ENCODE data around the gene LGR4.

Gene LGR4

DNA sequence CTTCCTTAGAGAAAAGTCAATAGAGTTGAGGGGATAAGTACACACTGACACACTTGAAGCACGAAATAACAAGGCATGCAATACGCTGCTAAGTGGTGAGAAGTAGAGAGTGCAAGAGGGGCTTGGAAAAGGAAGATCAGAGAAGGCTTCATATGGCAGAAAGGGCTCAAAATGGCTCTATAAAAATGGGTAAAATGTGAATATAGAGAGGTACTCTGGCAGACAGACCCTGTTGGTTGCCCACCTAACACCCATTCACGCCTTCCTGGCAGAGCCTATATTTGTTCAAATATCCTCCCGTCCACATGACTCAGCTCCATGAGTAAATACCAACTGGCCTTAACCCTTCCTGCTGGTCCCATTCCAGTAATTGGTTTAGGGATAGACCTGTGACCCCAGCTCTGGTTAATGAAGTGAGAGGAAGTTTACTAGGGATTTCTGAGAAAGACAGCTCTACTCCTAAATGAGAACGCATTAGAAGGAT, 70.7 kb downstream of the LGR4 start:
- DNase-seq = no peak

DNA sequence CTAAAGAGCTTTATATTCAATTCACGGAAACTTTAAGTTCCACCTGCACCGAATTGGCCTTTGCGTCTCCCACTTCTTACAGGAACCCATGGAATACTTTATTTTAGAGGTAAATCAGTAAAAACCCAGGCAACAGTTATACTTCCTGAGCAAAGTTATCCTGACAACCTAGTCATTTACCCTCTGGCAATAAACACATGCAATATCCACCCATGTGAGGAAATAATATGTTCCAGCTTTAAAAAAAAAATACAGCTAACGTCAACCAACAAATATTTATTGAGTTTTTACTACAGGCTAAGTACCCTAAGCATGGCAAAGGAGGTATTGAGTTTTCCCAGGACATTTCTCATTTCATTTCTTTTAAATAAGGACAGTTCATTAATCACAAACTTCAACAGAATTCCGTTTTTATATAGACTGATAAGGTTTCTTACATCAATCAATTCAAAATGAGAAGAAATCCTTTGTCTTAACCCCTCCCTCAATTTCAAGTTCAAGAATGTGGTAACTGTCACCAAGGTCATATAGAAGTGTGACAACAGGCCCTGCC, 71.2 kb downstream of the LGR4 start:
- no peak for DNase-seq

DNA sequence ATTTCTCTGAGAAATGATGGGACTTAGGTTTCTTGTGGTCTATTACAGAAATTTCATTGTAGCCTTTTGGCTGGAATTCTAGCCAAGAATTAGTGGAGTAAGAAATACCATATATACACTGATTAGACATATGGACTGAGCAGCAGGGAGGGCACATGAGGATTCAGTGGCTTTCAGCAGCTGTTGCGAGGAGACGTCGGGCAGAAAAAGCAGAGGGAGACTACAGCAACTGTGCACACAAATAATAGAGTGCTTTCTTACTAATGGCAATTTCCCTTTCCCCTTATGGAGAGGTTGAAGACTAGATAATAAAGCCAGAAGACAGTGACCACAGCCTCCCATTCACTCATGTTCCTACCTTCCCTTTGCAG, 74.2 kb downstream of the LGR4 start:
- no peak for DNase-seq

DNA sequence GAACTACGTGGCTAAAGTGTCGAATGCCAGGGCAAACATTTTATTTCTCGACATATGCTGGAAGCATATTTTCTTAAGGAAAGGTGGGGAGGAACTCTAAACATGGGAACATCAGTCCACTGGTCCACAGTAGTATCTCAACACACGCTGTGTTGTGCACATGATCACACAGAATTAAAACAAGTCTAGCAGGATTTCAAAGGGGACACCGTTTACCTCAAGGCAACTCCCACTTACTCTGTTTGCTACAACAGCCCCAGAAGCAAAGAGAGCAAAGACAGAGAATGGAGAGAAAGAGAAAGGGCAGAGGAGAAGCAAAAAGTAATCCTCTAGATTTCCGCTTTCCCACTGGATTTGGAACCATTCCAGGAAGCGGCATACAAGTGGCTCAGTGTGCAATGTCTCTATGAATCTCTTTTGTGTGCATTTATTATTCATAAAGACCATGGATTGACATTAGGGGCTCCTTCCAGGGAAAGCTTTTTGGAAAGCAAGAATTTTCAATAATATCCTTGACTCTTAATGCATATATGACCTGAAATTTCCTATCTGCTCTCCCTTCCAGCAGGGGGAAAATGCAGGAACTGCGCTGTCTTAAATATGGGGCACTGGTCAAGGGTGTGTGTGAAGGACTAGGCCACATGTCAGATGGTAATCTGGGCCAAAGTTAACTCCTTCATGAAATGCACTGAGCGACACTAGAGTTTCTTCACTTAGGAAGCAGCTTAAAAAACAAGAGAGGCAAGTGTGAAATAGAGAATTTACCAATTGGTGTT, 74.8 kb downstream of the LGR4 start:
- no peak for DNase-seq

DNA sequence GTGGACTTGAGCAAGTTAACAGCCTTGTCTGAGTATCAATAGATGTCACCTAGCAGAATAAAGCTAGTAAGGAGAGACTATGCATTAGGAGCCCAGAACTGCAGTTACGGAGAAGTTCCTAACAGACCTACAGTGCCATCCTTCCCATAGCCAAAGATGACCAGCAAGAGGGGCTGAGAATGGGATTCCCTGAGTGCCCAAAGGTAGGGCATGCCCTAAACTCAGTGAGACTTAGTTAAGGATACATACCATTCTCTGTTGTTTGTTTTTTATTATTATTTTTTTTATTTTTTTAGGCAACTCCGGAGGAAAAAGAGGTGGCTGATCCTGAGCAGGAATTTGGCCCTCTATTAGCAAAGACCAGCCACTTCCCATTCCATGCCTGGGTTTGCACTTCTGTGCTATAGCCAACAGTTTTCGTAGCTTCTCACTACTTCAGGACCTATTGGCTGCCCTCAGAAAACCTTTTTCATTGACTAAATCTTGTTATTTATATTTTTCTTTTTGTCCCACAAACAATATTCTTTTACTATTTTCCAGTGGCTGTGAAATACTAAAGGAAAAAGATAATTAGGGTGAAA, 76.2 kb downstream of the LGR4 start:
- no peak for DNase-seq

DNA sequence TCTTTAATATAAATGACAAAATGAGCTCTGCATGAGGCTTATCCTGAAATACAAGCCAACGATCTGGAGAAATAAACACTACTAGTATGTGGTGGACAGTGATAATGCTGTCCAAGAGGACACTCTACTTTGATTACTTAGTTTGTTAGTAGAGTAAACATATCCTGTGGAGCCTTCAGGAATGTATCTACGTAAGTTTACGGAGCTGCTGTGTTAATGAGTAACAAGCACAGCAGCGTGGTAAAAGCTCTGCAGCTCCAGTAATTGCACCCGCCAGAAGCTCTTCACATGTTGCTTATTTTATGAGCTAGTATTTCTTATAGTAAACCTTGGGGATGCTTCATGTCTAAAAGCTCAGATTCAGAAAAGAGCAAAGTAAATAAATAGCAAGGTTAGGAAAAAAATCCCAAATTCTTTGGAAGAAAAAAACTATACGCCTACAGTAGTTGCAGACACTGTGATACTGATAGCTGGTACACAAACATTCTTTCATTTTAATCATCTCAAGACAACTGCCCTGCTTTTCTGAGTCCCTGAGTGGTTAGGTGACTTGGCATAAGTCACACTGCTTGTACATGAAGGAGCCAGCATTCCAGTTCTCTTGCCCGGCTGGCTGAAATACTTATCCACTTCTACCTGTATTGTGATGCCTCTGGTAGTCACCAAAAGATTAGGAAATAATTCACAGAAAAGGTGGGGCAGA, 76.9 kb downstream of the LGR4 start:
- no peak for DNase-seq

DNA sequence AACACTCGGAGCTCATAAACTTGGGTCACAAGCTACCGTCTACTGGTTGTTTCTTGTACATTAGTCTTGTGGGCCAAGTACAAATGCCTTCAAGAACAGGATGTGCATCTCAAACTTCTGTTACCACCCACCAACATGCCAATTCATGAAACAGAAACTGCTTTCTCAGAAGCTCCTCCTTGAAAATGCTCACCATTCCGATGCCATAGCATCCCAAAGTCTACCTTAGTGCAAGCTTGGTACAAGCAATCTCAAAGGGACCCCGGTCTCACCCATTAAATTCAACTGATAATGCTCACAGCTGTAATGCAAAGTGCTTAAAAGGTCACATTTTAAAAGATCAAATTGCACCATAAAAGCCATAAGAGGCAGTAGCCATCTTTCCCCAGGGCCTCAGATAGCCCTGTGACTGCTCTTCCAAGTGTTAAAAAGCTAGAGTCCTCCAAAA, 77.8 kb downstream of the LGR4 start:
- DNase-seq = no peak

DNA sequence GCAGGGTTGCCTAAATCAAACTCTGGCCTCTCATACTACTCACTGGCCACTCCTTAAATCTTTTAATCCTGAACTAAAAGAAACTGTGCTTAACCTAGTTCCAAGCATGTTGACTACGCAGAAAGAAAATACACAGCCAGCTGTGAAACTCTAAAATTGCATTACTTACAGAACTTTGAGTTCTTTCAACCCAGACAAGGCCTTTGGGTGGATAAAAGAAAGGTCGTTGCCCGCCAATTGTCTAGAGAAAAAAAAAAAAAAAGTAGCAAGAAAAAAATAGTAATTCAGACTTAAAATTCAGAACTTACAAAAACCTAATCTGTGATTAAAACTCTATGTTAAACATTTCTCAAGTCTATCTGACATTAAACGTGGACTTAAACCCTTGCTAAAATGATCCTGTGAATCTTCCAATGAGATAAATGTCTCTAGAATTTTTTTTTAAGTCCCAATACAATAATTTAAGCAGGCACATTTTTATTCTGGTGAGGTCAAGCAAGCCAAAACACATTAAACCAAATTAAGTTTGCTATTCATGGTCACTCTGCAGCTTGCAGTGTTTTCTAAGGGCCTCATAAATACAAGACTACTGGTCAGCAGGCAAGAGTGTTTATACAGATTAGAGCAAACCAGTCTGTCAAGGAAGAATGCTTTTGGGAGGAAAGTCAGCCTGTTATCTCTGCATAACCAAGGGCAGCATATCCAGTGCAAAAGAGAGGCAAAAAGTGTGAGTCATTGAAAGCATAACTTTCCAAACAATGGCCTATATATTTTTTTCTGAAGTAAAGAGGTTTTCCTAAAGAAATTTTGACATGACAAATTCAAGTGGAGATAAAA, 80.1 kb downstream of the LGR4 start:
- no peak for DNase-seq

DNA sequence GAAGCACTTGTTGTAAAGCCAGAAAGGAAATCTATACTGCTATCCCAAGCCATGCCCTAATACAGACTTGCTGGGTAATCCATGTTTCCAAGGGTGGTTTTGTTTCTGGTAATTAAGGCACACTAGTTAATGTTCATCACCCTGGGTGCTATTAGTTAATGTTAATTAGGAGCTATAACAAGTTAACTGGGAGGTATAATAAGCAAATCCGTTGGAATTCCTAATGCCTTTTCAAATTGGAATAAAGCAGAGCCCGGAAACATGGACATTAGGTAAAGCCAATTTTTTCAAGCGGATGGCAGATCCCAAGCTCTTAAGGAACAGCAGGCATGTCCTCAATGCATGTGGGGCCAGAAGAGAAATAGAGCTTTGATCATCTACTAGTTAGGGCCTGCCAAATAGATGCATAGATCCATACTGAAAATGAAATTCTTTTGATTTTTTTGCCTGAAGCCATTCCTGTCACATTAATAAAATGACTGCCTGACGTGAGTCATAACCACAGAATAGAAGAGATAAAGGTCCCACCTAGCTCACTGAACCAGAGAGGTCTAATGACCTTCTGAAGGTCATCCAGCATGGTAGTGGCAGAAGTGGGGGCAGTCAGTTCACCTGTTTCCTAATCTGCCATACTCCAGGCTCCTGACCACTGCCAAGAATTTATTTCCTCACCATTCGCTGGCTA, 81.1 kb downstream of the LGR4 start:
- no peak for DNase-seq

DNA sequence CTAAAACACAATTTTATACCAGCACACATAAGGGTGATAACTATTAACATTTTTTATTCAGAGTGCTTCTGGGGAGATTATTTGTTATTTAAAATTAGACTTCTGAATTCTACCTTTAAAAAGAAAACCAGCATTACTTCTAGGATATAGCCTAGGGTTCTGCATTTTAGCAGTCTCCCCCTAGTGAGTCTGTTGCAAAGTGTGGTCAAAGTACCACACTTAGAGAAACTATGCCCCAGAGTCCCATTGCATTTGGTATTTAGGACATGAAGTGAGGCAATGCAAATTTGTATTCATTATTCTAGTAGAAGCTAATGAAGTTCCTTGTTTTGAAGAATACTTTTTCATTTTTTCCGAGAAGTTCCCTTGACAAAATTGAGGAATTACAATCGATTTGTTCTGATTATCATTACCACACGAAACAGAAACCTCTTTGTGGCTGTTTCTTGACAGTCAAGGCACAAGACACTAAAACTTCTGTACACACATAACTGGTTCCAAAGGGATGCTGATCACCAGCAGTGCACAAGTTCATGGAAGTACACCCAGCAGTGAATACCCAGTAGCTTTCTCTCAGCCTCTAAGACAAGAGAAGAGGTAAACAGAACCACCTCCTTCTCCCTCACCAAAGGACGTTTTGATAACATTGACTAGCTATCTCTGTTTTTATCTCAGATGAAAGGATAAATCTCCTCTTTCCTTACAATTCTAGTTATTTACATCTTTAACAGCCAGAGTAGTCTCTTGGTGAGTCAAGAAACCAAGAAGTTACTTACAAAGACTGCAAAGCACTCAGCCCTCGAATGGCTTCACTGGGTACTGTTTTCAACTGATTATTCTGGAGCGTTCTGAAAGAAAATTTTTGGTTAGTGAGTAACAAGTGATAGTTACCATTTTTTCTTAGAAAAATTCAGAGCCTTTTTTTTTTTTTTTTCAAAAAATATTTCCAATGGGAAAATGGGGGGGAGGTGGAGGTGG, 82.0 kb downstream of the LGR4 start:
- no peak for DNase-seq

DNA sequence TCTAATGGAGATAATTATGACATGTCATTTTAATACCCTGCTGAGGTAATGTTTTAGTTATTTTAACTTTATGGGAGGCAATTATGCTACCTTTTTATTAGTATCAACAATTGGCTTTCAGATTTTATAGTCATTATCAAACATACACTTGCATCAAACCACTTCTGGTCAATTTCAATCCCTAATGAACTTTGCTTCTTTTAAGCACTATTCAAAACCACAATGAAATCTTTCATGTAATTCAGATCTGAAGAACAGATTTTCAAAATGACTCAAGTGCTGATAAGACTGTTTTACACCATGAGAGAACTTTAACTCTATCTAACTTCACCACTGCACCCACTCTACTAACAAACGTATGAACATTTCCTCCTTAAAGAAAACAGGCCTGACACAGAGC, 83.7 kb downstream of the LGR4 start:
- DNase-seq = no peak

DNA sequence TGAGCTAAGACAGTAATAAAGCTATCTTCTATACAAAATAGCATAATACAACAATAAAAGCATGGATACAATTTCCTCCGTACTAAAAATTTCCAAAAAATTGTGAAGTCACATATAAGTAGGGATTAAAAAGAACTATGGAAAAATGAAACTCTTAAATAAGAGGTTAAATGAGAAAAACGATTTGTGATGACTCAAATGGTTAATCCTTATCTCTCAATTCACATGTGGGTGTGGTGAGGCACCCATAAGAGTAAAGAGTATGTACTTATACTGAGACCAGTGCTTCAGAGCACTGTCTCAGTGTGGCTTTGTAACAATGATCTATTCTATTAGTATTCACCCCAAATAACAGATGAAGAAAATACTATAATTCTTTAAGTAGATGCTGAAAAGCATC, 84.6 kb downstream of the LGR4 start:
- no peak for DNase-seq

DNA sequence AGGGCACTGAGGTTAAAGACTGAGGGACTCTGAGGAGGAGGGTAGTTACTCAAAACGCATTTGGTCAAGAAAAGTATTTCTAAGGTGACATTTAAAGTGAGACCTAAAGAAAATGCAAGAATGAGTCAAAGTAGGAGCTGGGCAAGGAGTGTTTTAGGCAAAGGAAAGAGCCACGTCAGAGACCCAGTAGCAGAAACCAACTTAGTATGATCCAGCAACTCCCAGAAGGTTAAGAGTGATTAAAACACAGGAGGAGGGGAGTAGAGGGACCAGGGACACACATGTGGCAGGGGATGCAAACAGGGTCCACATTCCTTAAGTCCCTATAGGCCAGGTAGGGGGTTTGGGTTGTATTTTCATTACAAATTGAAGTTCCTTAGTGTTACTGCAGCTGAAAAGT, 85.2 kb downstream of the LGR4 start:
- no peak for DNase-seq

DNA sequence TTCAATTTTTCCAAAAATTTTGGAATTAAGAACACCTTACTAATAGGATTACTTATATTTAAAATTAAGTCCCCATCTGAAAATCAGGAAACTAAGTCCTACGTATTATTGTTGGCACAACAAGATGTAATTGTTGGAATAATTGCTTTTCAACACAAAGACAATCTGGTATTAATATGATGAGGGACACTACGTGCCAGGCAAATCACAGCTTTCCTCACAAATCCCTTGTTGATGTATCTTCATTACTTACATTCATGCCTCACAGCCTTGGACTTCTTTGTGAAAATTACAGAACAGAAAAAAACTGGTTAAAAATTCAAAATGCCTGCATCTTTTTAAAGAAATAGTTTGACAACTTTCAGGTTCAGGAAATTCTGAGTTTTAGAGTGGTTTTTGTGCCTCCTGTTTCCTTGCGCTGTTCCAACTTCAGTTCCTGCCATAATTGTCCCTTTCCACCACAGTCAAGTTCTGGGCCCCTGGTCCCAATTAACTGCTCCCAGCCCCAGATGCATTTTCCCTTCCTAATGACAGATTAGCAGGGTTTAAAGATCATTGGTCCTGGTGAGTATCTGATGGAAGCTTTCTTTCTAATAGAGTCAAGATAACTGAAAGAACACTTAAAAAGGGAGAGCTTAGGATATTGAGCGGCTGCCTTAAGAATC, 86.3 kb downstream of the LGR4 start:
- no peak for DNase-seq

DNA sequence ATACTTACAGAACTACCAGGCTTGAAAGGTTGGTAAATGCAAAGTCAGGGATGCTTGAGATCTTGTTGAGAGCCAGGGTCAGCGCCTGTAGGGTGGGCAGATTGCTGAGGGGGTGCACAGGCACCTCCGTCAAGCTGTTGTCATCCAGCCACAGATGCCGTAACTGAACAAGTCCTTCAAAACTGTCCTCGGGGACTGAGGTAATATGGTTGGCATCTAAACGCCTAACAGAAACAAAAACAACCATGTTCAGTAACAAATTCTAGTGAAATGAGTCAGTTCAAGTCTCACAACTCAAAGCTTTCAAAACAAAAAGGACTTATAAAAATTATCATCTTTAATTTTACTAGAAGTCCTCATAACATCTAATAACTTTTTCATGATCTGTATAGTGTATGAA, 87.3 kb downstream of the LGR4 start:
- DNase-seq = no peak

DNA sequence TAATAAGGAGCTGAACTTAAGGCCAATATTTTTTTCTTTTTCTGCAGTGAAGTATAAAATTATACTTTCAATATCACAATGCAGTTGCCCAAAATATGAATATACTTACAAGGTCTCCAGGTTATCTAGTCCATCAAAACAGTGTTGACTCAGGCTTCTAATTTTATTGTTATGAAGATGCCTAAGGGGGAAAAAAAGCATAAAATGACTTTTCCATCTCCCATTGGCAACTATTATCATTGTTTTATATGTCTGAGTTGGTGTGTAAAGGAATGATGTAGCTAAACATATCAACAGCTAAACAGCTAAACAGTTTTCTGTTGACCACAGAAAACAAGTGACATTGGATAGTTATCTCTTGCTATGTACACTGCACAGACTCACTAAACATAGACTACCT, 88.4 kb downstream of the LGR4 start:
- no peak for DNase-seq

DNA sequence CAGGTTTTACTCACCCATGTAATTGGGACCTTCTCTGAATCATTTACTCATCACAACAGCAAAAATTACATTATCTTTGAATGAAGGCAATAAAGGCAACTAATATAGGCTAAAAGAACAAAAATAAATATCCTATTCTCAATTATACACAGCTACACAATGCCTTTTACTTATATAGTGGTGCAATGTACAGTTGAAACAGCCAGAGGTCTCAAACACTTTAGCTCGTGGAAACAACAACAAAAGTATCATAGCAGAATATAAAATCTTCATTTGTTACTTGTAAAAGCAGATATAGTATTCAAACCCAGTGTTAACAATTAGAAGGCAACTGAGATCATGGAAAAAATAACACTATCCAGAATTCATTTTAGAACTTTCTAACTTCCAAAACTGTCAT, 88.9 kb downstream of the LGR4 start:
- no peak for DNase-seq

DNA sequence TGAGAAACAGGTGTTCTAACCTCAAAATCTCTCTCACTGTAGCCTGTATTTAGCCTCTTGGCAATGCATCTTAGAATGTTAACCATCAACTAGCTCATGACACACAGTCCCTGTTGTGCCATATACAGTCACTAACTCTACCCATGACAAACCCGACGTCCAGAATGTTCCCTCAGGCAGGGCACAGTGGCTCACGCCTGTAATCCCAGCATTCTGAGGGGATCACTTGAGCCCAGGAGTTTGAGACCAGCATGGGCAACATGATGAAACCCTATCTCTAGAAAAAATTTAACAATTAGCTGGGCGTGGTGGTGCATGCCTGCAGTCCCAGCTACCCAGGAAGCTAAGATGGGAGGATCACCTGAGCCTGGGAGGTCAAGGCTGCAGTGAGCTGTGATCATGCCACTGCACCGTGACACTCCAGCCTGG, 91.3 kb downstream of the LGR4 start:
- DNase-seq = no peak

DNA sequence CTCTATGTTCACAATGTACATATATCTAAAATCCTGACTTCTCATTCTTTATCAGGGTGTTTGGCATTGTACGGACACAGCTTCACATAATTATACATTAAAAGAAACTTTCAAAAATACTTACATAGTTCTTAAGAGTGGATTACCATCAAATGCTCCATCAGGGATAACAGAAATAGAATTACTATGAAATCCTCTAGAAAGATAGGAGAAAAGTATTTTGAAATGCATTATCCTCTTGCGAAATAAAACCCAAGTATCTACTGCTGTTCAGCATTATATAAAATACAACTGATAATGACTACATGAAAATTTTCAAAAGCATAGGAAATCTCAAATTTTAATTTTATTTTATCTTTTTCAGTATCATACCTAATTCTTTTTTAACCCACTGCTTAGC, 91.8 kb downstream of the LGR4 start:
- DNase-seq = no peak

DNA sequence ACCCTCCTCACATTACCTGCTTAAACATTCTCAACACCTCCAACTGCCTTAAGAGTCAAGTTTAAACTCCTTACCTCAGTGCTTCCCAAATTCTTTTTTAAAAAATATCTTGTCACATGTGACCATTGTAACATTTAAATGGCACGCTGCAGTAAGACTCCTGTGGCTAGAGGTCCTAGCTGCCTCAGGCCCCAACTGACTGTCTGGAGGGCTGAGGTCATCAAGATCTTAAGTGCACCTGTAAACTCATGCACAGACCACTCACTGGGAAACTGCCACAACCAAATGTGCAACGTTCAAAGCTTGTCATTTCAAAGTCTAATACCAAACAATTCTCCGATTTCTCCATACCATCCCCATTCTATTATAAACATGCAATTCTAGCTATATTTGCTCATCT, 93.1 kb downstream of the LGR4 start:
- DNase-seq = no peak
